Uterus (tissue), 4 donors: ENCODE data around the gene STARD7. TPM values are rescaled to one million over a fixed set of nuclear protein-coding genes. Genes with fewer than 3 reads are reported as not detected.

Experiments
- DNase-seq, 2 donors: peaks; one replicate each; pipeline ENCODE4 v3.0.0-alpha.2; 2019 to 2020
- H3K27ac ChIP-seq, 2 donors: fragments of 200-600 bp; sonication (generic); 1 replicate in 1 of 2; 2 replicates in 1 of 2; pipeline ENCODE4 v1.5.1; 2016 to 2018
- H3K27me3 ChIP-seq, 2 donors: fragments of 200-600 bp; sonication (generic); one replicate each; pipeline ENCODE4 v1.5.1; 2018 to 2019; ENCODE audit warnings: control low read depth in 1 of 2
- H3K36me3 ChIP-seq, 2 donors: fragments of 200-600 bp; sonication (generic); one replicate each; pipeline ENCODE4 v1.5.1; 2019; ENCODE audit warnings: control low read depth in 1 of 2
- H3K4me1 ChIP-seq, 2 donors: fragments of 200-600 bp; sonication (generic); one replicate each; pipeline ENCODE4 v1.5.1; 2018 to 2019; ENCODE audit warnings: control low read depth in 1 of 2
- H3K4me3 ChIP-seq, 2 donors: fragments of 200-600 bp; sonication (generic); 1 replicate in 1 of 2; 2 replicates in 1 of 2; pipeline ENCODE4 v1.5.1; 2018 to 2019; ENCODE audit warnings: mild to moderate bottlenecking in 1 of 2
- H3K9me3 ChIP-seq, 2 donors: fragments of 200-600 bp; sonication (generic); one replicate each; pipeline ENCODE4 v1.5.1; 2019; ENCODE audit warnings: control low read depth in 1 of 2
- POLR2A ChIP-seq, 2 donors: fragments of 450-650 bp; IDR thresholded peaks; one replicate each; pipeline ENCODE4 v1.6.1; 2016; ENCODE audit warnings: antibody characterized with exemption in 2 of 2, mild to moderate bottlenecking in 1 of 2, moderate library complexity in 1 of 2
- intact Hi-C: fragments of 100-400 bp; cut with DNase I; formaldehyde crosslinking; loops from one replicate; pipeline ENCODE4 v1.15.1; 2023; ENCODE audit warnings: low total_unique reads
- total RNA-seq, 4 donors: library from RNA; depleted of rRNA in 3 of 4; stranded (reverse); fragments of >200 nt in 3 of 4; gene quantifications; one replicate each; pipeline versions ENCODE4 v1.1.0 to v1.2.4, GENCODE V29; 2014 to 2023
- TF ChIP-seq, protein P1 (sequence below), 4 experiments: fragments of 200-600 bp in 2 of 4; fragments of 450-650 bp in 2 of 4; sonication (generic) in 2 of 4; IDR thresholded peaks; one replicate each; pipeline ENCODE4 v1.5.1; 2016 to 2019; ENCODE audit warnings: antibody characterized with exemption in 4 of 4, mild to moderate bottlenecking in 2 of 4, moderate library complexity in 1 of 4
- donor health status: DM: yes; HTN: yes; CAD: no.

STARD7 gene
- total RNA-seq, 4 donors from 2014 or later: 53.5 to 128 (median 76.4) TPM

DNA sequence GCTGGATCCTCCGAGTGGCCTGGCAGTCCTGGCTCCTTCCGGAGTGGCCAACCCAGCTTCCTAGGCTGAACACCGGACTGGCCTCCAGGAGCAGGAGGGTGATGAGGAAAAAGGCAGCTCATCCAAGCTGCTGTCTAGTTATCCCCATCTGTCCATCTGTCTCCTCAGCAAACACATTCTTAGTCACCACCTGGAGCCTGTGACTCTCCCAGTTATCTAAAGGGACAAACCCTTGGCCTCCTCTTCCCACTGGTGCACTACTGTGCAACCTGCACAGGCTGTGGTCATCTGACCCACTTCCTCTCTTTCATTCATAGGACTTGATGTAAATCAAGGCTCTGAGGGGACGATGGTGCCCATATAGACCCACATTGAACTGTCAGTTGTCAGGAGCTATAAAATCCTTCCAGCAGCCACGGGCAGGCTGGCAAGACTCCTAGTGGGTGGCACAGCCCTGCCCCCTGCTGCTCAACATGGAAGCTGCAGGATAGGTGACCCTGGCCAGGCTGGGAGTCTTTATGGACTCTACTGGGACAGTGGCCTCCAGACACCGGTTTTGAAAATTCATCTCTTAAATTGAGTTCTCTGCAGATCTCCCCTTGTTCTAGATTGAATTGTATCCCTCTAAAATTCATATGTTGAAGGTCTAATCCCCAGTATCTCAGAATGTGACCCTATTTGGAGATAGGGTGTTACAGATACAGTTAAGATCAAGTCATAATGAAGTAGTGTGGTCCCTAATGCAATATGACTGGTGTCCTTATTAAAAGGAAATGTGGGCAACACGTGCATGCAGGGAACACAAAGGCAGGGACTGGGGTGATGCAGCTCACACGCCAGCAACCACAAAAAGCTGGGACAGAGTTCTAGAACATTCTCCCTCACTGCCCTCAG is 34.1 kb downstream of the STARD7 start:
- Histone ChIP-seq H3K27ac (no peak overlapping the region), H3K4me3 (no peak overlapping the region), H3K4me1 (no peaks in the 10 kb centered on the region), H3K36me3 (no peaks in the 10 kb centered on the region), H3K9me3 (peaks cover 0 to 4% of the 10 kb centered on the region in 2 donors), H3K27me3 (no peaks in the 10 kb centered on the region)
- TF ChIP-seq, protein P1, sequence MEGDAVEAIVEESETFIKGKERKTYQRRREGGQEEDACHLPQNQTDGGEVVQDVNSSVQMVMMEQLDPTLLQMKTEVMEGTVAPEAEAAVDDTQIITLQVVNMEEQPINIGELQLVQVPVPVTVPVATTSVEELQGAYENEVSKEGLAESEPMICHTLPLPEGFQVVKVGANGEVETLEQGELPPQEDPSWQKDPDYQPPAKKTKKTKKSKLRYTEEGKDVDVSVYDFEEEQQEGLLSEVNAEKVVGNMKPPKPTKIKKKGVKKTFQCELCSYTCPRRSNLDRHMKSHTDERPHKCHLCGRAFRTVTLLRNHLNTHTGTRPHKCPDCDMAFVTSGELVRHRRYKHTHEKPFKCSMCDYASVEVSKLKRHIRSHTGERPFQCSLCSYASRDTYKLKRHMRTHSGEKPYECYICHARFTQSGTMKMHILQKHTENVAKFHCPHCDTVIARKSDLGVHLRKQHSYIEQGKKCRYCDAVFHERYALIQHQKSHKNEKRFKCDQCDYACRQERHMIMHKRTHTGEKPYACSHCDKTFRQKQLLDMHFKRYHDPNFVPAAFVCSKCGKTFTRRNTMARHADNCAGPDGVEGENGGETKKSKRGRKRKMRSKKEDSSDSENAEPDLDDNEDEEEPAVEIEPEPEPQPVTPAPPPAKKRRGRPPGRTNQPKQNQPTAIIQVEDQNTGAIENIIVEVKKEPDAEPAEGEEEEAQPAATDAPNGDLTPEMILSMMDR (IDR thresholded peaks at IDR 0.05): peak; percentile 53 to 74 (median 64)
- TF ChIP-seq POLR2A (IDR thresholded peaks at IDR 0.05): no peak
- peak; percentile 38 to 40 for DNase-seq
- intact Hi-C loops: no loop called here

DNA sequence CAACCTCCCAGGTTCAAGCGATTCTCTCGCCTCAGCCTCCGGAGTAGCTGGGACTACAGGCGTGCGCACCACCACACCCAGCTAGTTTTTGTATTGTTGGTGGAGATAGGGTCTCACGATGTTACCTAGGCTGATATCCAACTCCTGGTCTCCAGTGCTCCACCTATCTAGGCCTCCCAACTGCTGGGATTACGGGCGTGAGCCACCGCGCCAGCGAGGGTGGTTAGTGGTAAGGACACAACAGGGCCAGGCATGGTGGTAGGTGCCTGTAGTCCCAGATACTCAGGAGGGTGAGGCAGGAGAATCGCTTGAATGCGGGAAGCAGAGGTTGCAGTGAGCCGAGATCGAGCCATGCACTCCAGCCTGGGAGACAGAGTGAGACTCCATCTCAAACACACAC is 36.8 kb downstream of the STARD7 start:
- peaks cover 0 to 4% of the 10 kb centered on the region in 2 donors for H3K9me3 ChIP-seq
- H3K27ac ChIP-seq: no peak overlapping the region
- DNase-seq: no peak
- TF ChIP-seq, protein P1 (IDR thresholded peaks at IDR 0.05): no peak
- no peaks in the 10 kb centered on the region for H3K4me1 ChIP-seq
- intact Hi-C loops: no loop called here
- H3K36me3 ChIP-seq: no peaks in the 10 kb centered on the region
- H3K27me3 ChIP-seq: no peaks in the 10 kb centered on the region
- no peak overlapping the region for H3K4me3 ChIP-seq

DNA sequence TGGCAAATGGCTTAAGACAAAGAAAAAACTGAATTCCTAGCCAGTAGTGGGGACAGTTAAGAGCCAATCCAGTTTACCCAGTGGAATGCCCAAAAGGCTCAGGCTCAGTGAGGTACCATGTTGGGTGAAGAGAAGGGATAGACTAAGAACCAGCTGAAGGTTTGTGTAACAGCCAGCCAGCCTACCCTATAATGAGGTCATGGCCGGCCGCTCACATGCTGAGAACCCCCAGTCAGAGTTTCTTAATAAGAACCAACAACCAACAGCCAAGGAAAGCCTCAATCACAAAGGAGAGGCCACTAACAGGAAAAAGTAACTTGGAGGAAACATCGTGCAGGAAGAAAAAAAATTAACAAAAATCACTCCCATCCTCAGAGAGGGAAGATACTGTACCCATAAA is 38.0 kb downstream of the STARD7 start:
- no peak for DNase-seq
- H3K27ac ChIP-seq: no peak overlapping the region
- intact Hi-C loops: no loop called here
- H3K9me3 ChIP-seq: peaks cover 0 to 4% of the 10 kb centered on the region in 2 donors
- TF ChIP-seq, protein P1 (IDR thresholded peaks at IDR 0.05): no peak
- no peak for TF ChIP-seq POLR2A (IDR thresholded peaks at IDR 0.05)
- no peaks in the 10 kb centered on the region for H3K27me3 ChIP-seq
- H3K4me3 ChIP-seq: no peak overlapping the region
- no peaks in the 10 kb centered on the region for H3K4me1 ChIP-seq
- no peaks in the 10 kb centered on the region for H3K36me3 ChIP-seq

DNA sequence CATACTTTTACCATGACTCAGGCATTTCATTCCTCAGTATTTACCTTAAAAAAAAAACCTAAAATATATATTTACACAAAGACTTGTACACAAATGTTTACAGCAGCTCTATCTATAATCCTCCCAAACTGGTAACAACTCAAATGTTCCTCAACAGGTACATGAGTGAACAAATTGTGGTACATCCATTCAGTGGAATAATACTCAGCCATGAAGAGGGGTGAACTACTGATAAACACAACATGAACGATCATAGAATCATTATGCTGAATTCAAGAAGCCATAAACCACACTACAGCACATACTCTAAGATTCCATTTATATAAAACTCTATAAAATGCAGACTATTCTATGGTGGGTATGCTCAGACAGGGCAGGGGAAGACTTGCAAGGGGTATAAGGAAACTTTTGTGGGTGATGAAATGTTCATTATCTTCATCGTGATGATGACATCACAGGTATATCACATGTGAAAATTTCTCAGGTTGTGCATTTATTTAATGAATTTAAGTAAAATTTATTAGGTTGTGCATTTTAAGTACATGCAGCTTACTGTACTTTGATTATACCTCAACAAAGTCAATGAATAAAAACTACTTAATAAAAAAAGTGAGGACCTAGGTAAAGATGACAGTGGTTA is 38.6 kb downstream of the STARD7 start:
- intact Hi-C loops: no loop called here
- Histone ChIP-seq H3K4me1 (no peaks in the 10 kb centered on the region), H3K4me3 (no peak overlapping the region), H3K27ac (no peak overlapping the region), H3K9me3 (peaks cover 0 to 4% of the 10 kb centered on the region in 2 donors), H3K27me3 (no peaks in the 10 kb centered on the region), H3K36me3 (no peaks in the 10 kb centered on the region)
- DNase-seq: no peak
- TF ChIP-seq POLR2A (IDR thresholded peaks at IDR 0.05): no peak
- TF ChIP-seq, protein P1 (IDR thresholded peaks at IDR 0.05): no peak

DNA sequence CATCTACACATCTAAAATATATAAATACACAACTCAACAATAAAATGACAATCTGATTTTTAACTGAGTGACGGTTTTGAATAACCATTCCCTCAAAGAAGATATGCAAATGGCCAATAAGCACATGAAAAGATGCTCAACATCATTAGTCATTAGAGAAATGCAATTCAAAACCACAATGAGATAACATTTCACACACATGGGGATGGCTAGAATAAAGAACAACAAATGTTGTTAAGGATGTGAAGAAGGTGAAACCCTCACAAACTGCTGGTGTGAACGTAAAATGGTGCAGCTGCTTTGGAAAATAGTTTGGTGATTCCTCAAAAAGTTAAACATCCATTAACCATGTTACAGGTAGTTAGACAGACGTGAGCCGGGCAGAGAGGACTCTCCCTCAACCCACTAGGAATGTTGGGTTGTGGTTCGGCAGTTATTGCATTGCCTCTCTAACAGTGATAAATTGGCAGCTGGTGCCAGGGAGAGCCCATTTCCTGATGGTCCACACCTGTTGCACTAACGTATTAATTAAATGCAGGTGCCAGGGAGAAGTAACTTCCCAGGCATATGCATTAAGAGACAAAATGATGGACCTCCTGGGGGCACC is 41.1 kb downstream of the STARD7 start:
- intact Hi-C loops: no loop called here
- H3K36me3 ChIP-seq: no peaks in the 10 kb centered on the region
- no peaks in the 10 kb centered on the region for H3K27me3 ChIP-seq
- DNase-seq: no peak
- no peak overlapping the region for H3K27ac ChIP-seq
- TF ChIP-seq, protein P1 (IDR thresholded peaks at IDR 0.05): no peak
- H3K4me1 ChIP-seq: no peaks in the 10 kb centered on the region
- H3K4me3 ChIP-seq: no peak overlapping the region
- peaks cover 0 to 4% of the 10 kb centered on the region in 2 donors for H3K9me3 ChIP-seq
